Calu3 (cell line): Measurements from ENCODE around the gene MIS18BP1. TPM values are rescaled to one million over a fixed set of nuclear protein-coding genes. Genes with fewer than 3 reads are reported as not detected.

ENCODE experiments used
- BruUV-seq: library from RNA; stranded (reverse); fragments of 400-500 nt; replicated peaks from 2 replicates; lab custom pipeline; 2021; lab: Mats Ljungman, UMichigan
- CTCF ChIA-PET: fragments of 300-600 bp; sonication (Branson Sonifier 250); formaldehyde crosslinking; loops from one replicate; lab custom pipeline; 2022; ENCODE audit warnings: antibody characterized with exemption; lab: Charles Lee
- DNase-seq: peaks from one replicate; pipeline ENCODE4 v3.0.0; 2022
- H3K27ac Mint-ChIP-seq: one replicate; pipeline ENCODE4 v1.8.0; 2022; ENCODE audit warnings: mixed read lengths; ENCODE audit not compliant: unreplicated experiment
- H3K27me3 Mint-ChIP-seq: one replicate; pipeline ENCODE4 v1.8.0; 2022; ENCODE audit warnings: mixed read lengths; ENCODE audit not compliant: unreplicated experiment
- H3K36me3 Mint-ChIP-seq: one replicate; pipeline ENCODE4 v1.8.0; 2022; ENCODE audit warnings: mild to moderate bottlenecking, moderate library complexity, mixed read lengths; ENCODE audit not compliant: insufficient read depth, unreplicated experiment
- H3K4me1 Mint-ChIP-seq: one replicate; pipeline ENCODE4 v1.8.0; 2022; ENCODE audit warnings: mild to moderate bottlenecking, low read depth, mixed read lengths; ENCODE audit not compliant: unreplicated experiment
- H3K4me3 Mint-ChIP-seq: one replicate; pipeline ENCODE4 v1.8.0; 2022; ENCODE audit warnings: mild to moderate bottlenecking, low read depth, moderate library complexity, mixed read lengths; ENCODE audit not compliant: unreplicated experiment
- H3K9me3 Mint-ChIP-seq: one replicate; pipeline ENCODE4 v1.8.0; 2022; ENCODE audit warnings: low read depth, mixed read lengths; ENCODE audit not compliant: unreplicated experiment
- CTCF ChIP-seq: fragments of 200-600 bp; IDR thresholded peaks from one replicate; pipeline ENCODE4 v1.8.0; 2022; ENCODE audit warnings: antibody characterized with exemption; ENCODE audit not compliant: unreplicated experiment
- intact Hi-C: fragments of 100-400 bp; cut with micrococcal nuclease; formaldehyde crosslinking; loops from one replicate; pipeline ENCODE4 v1.10.0; 2022; ENCODE audit not compliant: unreplicated experiment
- total RNA-seq: library from RNA; stranded (reverse); gene quantifications from 2 replicates; pipeline ENCODE4 v1.2.3, GENCODE V29; 2022

MIS18BP1 gene
- total RNA-seq, 1 experiment from 2014 or later: 47.4 TPM

GRCh38 chr14:45199230-45199629, 53.8 kb downstream of the MIS18BP1 start:
- H3K4me1 Mint-ChIP-seq: no peaks in the 10 kb centered on the region
- no peak overlapping the region for H3K4me3 Mint-ChIP-seq
- no peak for TF ChIP-seq CTCF
- CTCF ChIA-PET: interaction anchor here (0.6 kb wide), 1 partner anchor 28 kb away, joined by 6 read pairs; no protein-coding TSS in a partner anchor
- H3K27ac Mint-ChIP-seq: no peak overlapping the region
- no peaks in the 10 kb centered on the region for H3K9me3 Mint-ChIP-seq
- TSS peak; percentile 22 for BruUV-seq
- no peak for DNase-seq
- intact Hi-C loops: no loop called here
- peaks cover 11% of the 10 kb centered on the region for H3K36me3 Mint-ChIP-seq
- no peaks in the 10 kb centered on the region for H3K27me3 Mint-ChIP-seq

GRCh38 chr14:45198551-45198950, 54.5 kb downstream of the MIS18BP1 start:
- Mint-ChIP-seq H3K9me3 (no peaks in the 10 kb centered on the region), H3K27ac (no peak overlapping the region), H3K4me1 (no peaks in the 10 kb centered on the region), H3K36me3 (peaks cover 11% of the 10 kb centered on the region), H3K27me3 (no peaks in the 10 kb centered on the region), H3K4me3 (no peak overlapping the region)
- no TSS peak for BruUV-seq
- CTCF ChIA-PET: no interaction called here
- DNase-seq: no peak
- no peak for TF ChIP-seq CTCF
- intact Hi-C loops: no loop called here

- no TSS peak for BruUV-seq
- no peaks in the 10 kb centered on the region for H3K27me3 Mint-ChIP-seq
- CTCF ChIA-PET: no interaction called here
- H3K4me3 Mint-ChIP-seq: no peak overlapping the region
- intact Hi-C loops: no loop called here
- H3K9me3 Mint-ChIP-seq: no peaks in the 10 kb centered on the region
- TF ChIP-seq CTCF: no peak
- no peak for DNase-seq
- no peaks in the 10 kb centered on the region for H3K4me1 Mint-ChIP-seq
- H3K36me3 Mint-ChIP-seq: peaks cover 6% of the 10 kb centered on the region
- H3K27ac Mint-ChIP-seq: no peak overlapping the region
Measured at GRCh38 chr14:45194964-45195363, 58.0 kb downstream of the MIS18BP1 start.

DNA sequence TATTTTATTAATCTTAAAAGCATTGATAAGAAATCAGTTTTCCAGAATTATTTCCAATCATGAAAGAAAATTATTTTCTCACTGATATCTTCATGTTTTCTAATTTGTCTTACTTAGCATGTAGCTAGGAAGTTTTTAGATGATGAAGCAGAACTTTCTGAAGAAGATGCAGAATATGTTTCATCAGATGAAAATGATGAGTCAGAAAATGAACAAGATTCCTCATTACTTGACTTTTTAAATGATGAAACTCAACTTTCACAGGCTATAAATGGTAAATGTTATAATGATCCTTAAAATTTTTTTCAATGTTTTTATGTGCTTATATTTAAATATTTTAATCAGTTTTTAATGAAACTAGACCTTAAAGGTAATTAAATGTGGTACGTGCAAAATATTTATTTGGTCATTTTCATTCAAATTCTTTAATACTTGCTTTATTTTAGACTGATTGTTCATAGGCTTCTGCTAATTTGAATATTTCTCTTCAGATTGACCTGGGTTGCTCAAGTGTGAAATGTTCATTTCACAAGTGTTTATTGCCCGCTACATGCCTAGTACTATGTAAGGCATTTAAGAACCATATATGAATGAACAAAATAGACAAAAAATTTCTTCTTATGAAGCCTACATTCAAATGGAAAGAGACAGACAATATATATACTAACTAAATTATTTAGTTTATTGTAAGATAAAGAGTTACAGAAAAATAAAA, 67.7 kb downstream of the MIS18BP1 start:
- no TSS peak for BruUV-seq
- Mint-ChIP-seq H3K27me3 (no peaks in the 10 kb centered on the region), H3K9me3 (no peaks in the 10 kb centered on the region), H3K27ac (no peak overlapping the region), H3K4me3 (no peak overlapping the region), H3K36me3 (no peaks in the 10 kb centered on the region), H3K4me1 (peaks cover 9% of the 10 kb centered on the region)
- CTCF ChIA-PET: no interaction called here
- no peak for TF ChIP-seq CTCF
- no peak for DNase-seq
- intact Hi-C loops: no loop called here
